PC-9 (cell line): ENCODE results near the gene UNC13D.

ENCODE experiments used
- EZH2 ChIP-seq: fragments of 200-600 bp; sonication (generic); IDR thresholded peaks from 2 replicates; pipeline ENCODE4 v1.8.0; 2017; ENCODE audit warnings: antibody characterized with exemption, low read depth
- TF ChIP-seq, protein P1 (sequence below): fragments of 200-600 bp; sonication (generic); conservative IDR thresholded peaks from 2 replicates; pipeline ENCODE4 v1.6.1; 2017; ENCODE audit warnings: mixed run types, antibody characterized with exemption, mild to moderate bottlenecking, moderate library complexity

DNA sequence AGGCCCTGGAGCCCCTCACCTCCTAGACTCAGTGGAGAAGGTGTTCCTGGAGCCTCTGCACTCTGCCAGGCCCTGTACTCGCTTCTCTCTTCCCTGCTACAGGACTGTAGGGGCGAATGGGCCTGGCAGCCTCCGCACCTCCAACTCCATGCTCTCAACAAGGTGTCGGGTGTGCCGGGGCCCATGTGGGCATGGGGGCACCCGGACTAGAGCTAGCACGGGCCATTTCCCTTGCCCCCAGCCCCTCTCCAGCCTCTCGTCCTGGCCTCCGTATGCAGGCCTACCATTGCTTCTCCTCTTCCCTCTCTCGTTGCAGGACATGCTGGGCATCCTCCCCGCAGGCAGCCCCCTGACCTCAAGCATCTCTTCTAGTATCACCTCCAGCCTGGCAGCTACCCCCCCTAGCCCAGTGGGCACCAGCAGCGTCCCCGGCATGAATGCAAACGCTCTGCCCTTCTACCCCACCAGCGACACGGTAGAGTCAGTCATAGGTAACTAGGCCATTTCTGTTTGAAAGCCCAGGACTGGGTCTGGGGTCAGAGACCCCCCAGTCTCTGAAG lies 25.8 kb downstream of the UNC13D start:
- TF ChIP-seq, protein P1, sequence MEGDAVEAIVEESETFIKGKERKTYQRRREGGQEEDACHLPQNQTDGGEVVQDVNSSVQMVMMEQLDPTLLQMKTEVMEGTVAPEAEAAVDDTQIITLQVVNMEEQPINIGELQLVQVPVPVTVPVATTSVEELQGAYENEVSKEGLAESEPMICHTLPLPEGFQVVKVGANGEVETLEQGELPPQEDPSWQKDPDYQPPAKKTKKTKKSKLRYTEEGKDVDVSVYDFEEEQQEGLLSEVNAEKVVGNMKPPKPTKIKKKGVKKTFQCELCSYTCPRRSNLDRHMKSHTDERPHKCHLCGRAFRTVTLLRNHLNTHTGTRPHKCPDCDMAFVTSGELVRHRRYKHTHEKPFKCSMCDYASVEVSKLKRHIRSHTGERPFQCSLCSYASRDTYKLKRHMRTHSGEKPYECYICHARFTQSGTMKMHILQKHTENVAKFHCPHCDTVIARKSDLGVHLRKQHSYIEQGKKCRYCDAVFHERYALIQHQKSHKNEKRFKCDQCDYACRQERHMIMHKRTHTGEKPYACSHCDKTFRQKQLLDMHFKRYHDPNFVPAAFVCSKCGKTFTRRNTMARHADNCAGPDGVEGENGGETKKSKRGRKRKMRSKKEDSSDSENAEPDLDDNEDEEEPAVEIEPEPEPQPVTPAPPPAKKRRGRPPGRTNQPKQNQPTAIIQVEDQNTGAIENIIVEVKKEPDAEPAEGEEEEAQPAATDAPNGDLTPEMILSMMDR = no peak
- no peak for TF ChIP-seq EZH2
